Mucosa of rectum (tissue), 2 donors: ENCODE measurements around the gene WNT16.
"Not testable (repeated sequence)": the region's sequence is repeated elsewhere in the genome, so short reads cannot be mapped to it uniquely, and the experiment has no call there.

Experiments used
- H3K27ac ChIP-seq, 2 donors: one replicate each; pipeline ENCODE4 v1.7.0; 2013; ENCODE audit warnings: inconsistent platforms in 2 of 2, low read depth in 2 of 2, low read length in 2 of 2
- H3K27me3 ChIP-seq, 2 donors: one replicate each; pipeline ENCODE4 v1.7.0; 2013; ENCODE audit warnings: low read length in 2 of 2; ENCODE audit not compliant: control insufficient read depth in 2 of 2, insufficient read depth in 2 of 2
- H3K36me3 ChIP-seq, 2 donors: one replicate each; pipeline ENCODE4 v1.7.0; 2013; ENCODE audit warnings: low read length in 2 of 2; ENCODE audit not compliant: control insufficient read depth in 2 of 2, insufficient read depth in 2 of 2
- H3K4me1 ChIP-seq, 2 donors: one replicate each; pipeline ENCODE4 v1.7.0; 2013; ENCODE audit warnings: low read length in 2 of 2, mild to moderate bottlenecking in 1 of 2; ENCODE audit not compliant: control insufficient read depth in 2 of 2, insufficient read depth in 2 of 2
- H3K4me3 ChIP-seq, 2 donors: one replicate each; pipeline ENCODE4 v1.7.0; 2013; ENCODE audit warnings: low read length in 2 of 2
- H3K9ac ChIP-seq, 2 donors: one replicate each; pipeline ENCODE4 v1.7.0; 2013; ENCODE audit warnings: low read length in 2 of 2, low read depth in 1 of 2, mild to moderate bottlenecking in 1 of 2
- H3K9me3 ChIP-seq, 2 donors: one replicate each; pipeline ENCODE4 v1.7.0; 2013; ENCODE audit warnings: low read length in 2 of 2; ENCODE audit not compliant: control insufficient read depth in 2 of 2
- donor health status: healthy.
- donor health status: Normal muscosa, but diverticular disease.

Gene WNT16

GRCh38 chr7:121305109-121305508 is 23.7 kb upstream of the WNT16 start:
- Histone ChIP-seq H3K4me3 (no peak overlapping the region), H3K27ac (no peak overlapping the region)

GRCh38 chr7:121306565-121306964 is 22.2 kb upstream of the WNT16 start:
- H3K27me3 ChIP-seq, result no peaks in the 10 kb centered on the region
- H3K9ac ChIP-seq, result no peak overlapping the region
- H3K27ac ChIP-seq, result no peak overlapping the region
- H3K36me3 ChIP-seq, result no peaks in the 10 kb centered on the region
- no peak overlapping the region for H3K4me3 ChIP-seq
- no peaks in the 10 kb centered on the region for H3K4me1 ChIP-seq
- H3K9me3 ChIP-seq, result no peaks in the 10 kb centered on the region

More at GRCh38 chr7:121305109-121305508, 23.7 kb upstream of the WNT16 start:
- Histone ChIP-seq H3K36me3 (no peaks in the 10 kb centered on the region), H3K4me1 (no peaks in the 10 kb centered on the region), H3K9me3 (no peaks in the 10 kb centered on the region), H3K27me3 (no peaks in the 10 kb centered on the region), H3K9ac (no peak overlapping the region)

GRCh38 chr7:121307021-121307574 is 21.7 kb upstream of the WNT16 start:
- Histone ChIP-seq H3K27me3 (no peaks in the 10 kb centered on the region), H3K4me1 (no peaks in the 10 kb centered on the region), H3K36me3 (no peaks in the 10 kb centered on the region), H3K9me3 (no peaks in the 10 kb centered on the region), H3K9ac (no peak overlapping the region), H3K4me3 (no peak overlapping the region), H3K27ac (no peak overlapping the region)

- Histone ChIP-seq H3K9ac (no peak overlapping the region), H3K4me1 (peaks cover 5 to 6% of the 10 kb centered on the region in 2 donors), H3K9me3 (no peaks in the 10 kb centered on the region), H3K4me3 (peak overlapping the region; percentile 6 to 39), H3K27ac (peak overlapping the region; percentile 49), H3K27me3 (no peaks in the 10 kb centered on the region), H3K36me3 (no peaks in the 10 kb centered on the region)
Observed at GRCh38 chr7:121313220-121313792, 15.5 kb upstream of the WNT16 start.

GRCh38 chr7:121313793-121314676 is 14.8 kb upstream of the WNT16 start:
- Histone ChIP-seq H3K36me3 (no peaks in the 10 kb centered on the region), H3K4me1 (peaks cover 5 to 6% of the 10 kb centered on the region in 2 donors), H3K27ac (peak overlapping the region; percentile 49), H3K4me3 (peak overlapping the region; percentile 6 to 39), H3K27me3 (no peaks in the 10 kb centered on the region), H3K9me3 (no peaks in the 10 kb centered on the region), H3K9ac (no peak overlapping the region)

GRCh38 chr7:121315170-121315569 is 13.6 kb upstream of the WNT16 start:
- H3K36me3 ChIP-seq, H3K4me3 ChIP-seq, H3K27ac ChIP-seq, H3K27me3 ChIP-seq, H3K9ac ChIP-seq, H3K4me1 ChIP-seq, H3K9me3 ChIP-seq: not testable (repeated sequence)

- no peak overlapping the region for H3K4me3 ChIP-seq
- no peak overlapping the region for H3K9ac ChIP-seq
- no peaks in the 10 kb centered on the region for H3K27me3 ChIP-seq
- H3K9me3 ChIP-seq, result no peaks in the 10 kb centered on the region
- H3K4me1 ChIP-seq, result no peaks in the 10 kb centered on the region
- H3K27ac ChIP-seq, result no peak overlapping the region
- no peaks in the 10 kb centered on the region for H3K36me3 ChIP-seq
Observed at GRCh38 chr7:121322460-121322859, 6.3 kb upstream of the WNT16 start.

- H3K4me1 ChIP-seq, result no peaks in the 10 kb centered on the region
- H3K27ac ChIP-seq, result no peak overlapping the region
Observed at GRCh38 chr7:121323515-121324302, 5.1 kb upstream of the WNT16 start.

GRCh38 chr7:121327671-121328070 is 1.1 kb upstream of the WNT16 start:
- Histone ChIP-seq H3K27me3 (peaks cover 28 to 42% of the 10 kb centered on the region in 2 donors), H3K4me1 (peaks cover 11 to 12% of the 10 kb centered on the region in 2 donors)

More at GRCh38 chr7:121323515-121324302, 5.1 kb upstream of the WNT16 start:
- H3K9me3 ChIP-seq, result no peaks in the 10 kb centered on the region
- peaks cover 7 to 11% of the 10 kb centered on the region in 2 donors for H3K27me3 ChIP-seq
- no peaks in the 10 kb centered on the region for H3K36me3 ChIP-seq
- H3K4me3 ChIP-seq, result no peak overlapping the region
- H3K9ac ChIP-seq, result no peak overlapping the region

More at GRCh38 chr7:121327671-121328070, 1.1 kb upstream of the WNT16 start:
- H3K9me3 ChIP-seq, result no peaks in the 10 kb centered on the region
- no peak overlapping the region for H3K27ac ChIP-seq
- H3K36me3 ChIP-seq, result no peaks in the 10 kb centered on the region
- H3K4me3 ChIP-seq, result no peak overlapping the region
- H3K9ac ChIP-seq, result no peak overlapping the region
